GM18861 (cell line): ENCODE results near the gene WDR75.

ENCODE experiments used
- ATAC-seq: cut with Tn5 transposase; IDR thresholded peaks from one replicate; pipeline ENCODE4 v1.9.1; 2021; ENCODE audit not compliant: unreplicated experiment

Gene WDR75

DNA sequence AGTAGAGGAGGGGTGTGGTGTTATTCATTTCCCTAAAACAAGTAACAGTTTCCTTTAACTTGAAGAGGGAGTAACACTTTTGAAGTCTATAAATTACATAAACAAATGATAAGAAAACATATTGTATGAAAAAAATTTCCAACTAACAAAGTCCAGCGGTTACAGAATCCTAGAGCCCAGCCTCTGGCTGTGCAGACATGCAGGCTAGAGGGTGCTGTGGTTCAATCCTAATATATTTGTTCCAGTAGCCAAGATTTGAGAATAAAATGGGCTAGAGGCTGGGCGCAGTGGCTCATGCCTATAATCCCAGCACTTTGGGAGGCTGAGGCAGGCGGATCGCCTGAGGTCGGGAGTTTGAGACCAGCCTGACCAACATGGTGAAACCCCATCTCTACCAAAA lies 56.9 kb downstream of the WDR75 start:
- ATAC-seq = no peak

DNA sequence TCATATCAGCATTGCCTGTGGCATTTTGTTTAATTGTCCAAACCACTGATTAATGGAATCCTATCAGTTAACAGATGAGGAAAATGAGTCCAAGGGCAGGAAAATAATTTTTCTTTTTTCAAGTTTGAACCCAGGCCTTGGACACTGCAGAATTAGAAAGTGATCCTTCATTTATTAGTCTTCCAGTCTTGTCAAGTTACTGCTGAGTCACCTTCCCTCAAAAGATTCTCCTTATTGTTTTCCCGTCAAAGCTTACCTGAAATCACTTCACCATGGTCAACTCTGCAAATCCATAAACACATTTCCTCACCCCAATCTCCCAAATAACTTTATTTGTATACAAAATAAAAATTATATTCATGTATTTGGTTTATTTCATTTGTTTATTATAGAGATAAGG lies 57.9 kb downstream of the WDR75 start:
- no peak for ATAC-seq

DNA sequence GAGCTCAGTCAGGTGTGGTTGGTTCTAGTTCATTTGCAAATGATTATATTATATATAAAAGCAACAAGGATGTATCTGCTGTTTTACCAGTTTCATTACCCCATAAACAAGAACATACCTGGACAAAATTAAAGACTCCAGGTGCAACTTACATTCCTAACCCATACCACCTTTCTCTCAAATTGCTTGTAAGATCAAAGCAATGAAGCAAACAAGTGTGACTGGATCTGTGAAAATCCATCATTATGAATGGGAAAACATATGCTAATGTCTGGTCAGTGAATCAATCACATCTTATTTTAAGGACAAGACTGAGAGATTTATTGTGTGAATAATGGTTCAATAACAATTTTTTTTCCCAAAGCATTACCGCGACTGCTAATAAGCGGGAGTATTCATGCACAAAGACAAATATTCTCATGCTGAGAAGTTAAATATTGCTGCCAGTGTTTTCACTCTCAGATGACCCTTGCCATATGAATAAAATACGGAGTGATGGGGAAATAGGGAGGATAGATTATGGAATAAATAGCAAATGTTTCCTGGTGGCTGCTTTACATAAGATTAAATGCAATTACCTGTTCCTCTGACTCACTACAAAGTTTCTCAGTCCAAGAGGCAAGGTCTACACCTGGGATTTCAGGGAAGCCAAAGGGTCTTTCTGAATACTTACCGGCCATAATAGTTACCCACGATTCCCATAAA lies 59.3 kb downstream of the WDR75 start:
- ATAC-seq = no peak

- ATAC-seq = no peak
Measured at GRCh38 chr2:189501487-189501886, 60.2 kb downstream of the WDR75 start.

GRCh38 chr2:189502714-189503113 lies 61.4 kb downstream of the WDR75 start:
- no peak for ATAC-seq

GRCh38 chr2:189504238-189504637 lies 63.0 kb downstream of the WDR75 start:
- no peak for ATAC-seq

- ATAC-seq = no peak
Measured at GRCh38 chr2:189505492-189505891, 64.2 kb downstream of the WDR75 start.

- no peak for ATAC-seq
Measured at GRCh38 chr2:189506514-189506976, 65.3 kb downstream of the WDR75 start.

DNA sequence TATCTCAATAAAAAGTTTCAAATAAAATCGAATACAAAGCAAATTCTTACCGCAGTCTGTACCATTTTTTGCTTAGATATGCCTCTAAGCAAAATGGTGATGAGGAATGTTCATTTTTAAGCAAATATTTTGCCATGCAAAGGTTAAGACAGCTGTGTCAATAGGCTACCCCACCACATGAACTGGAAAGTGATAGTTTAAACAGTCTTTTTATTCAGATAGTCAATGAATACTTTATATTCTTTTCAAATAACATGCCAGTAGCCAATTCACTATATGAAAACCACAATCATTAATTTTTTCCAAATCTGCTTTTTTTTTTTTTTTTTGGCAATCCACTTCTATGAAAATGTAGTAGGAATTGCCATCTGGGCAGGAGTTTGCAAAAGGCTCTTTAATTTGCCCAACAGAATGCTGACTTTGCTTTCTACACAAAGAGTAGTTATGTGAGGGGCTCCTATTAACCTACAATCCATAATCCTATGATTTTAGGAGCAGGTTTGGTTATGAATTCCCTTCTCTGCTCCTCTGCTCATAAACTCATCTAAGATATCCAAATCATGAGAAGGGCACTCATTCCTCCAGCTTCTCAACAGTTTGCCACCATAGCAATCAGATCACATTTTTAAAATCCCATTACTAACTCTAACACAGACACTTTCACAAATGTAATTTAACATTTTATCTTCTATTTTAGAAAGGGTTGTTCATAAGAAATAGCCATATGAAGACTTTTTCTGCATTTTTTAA lies 70.1 kb downstream of the WDR75 start:
- ATAC-seq = no peak

DNA sequence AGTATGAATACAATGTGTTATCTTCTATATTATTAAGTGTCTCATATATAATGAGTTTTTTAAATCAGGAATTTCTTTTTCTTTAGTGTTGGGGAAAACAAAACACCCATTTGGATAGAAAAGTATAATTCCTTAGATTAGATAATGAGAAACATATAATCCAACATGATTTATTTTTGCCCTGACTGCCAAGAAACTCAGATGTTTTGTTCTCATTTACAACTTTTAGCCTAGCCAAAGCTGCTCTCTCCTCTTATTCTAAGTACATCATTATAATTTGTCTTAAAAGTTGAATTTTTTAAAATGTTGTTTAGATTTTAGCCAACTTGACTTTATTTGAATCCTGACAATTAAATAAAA lies 70.7 kb downstream of the WDR75 start:
- ATAC-seq = no peak

- no peak for ATAC-seq
Measured at GRCh38 chr2:189512879-189513278, 71.6 kb downstream of the WDR75 start.

GRCh38 chr2:189514104-189514503 lies 72.8 kb downstream of the WDR75 start:
- ATAC-seq = no peak

GRCh38 chr2:189515264-189515663 lies 74.0 kb downstream of the WDR75 start:
- no peak for ATAC-seq

DNA sequence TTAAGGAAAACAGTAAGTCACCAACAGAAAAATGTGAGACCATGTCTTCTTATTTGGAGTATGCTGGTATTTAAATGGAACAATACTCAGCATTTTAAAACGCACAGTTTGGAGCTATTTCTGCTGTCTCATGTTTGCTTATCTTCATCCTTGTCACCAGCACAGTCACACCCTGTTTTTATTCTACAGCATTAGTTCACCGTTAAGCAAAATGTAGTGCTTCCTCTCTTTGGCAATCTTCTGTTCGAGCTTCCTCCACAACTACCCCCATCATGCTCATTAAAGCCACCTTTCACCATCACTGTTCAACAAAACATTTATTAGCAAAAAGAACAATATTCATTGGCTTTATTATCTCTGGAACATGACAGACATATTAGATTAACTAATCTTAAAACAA lies 75.3 kb downstream of the WDR75 start:
- ATAC-seq = no peak

- ATAC-seq = no peak
Measured at GRCh38 chr2:189517847-189518535, 76.7 kb downstream of the WDR75 start.

- no peak for ATAC-seq
Measured at GRCh38 chr2:189519631-189520387, 78.5 kb downstream of the WDR75 start.

- ATAC-seq = no peak
Measured at GRCh38 chr2:189521699-189522434, 80.6 kb downstream of the WDR75 start.

- no peak for ATAC-seq
Measured at GRCh38 chr2:189522435-189523151, 81.3 kb downstream of the WDR75 start.

DNA sequence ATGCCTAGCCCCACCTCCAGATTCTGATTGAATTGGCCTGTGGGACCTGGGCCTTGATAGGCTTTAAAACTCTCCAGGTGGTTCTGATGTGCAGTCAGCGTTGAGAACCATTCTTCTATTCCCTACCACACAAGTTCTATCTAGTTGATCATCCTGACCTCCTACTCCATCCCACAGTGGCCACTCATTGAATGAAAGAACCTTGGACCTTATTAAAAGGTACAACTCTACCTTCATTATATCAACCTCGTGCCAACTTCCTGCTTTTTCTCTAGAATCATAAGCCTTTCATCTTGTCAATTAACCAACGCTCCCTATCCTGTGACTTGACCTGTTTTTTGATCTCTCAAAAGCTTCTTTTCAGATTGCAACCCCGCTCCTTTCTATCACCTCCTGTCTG lies 83.5 kb downstream of the WDR75 start:
- ATAC-seq = no peak
